Pancreas (tissue), 10 donors: ENCODE data around the gene OR51G2. TPM values are rescaled to one million over a fixed set of nuclear protein-coding genes. Genes with fewer than 3 reads are reported as not detected.

Source experiments
- ATAC-seq, 4 donors: fragments of 200-7000 bp; cut with Tn5 transposase; one replicate each; pipeline versions ENCODE4 v1.8.0 to v1.9.1; 2020; ENCODE audit warnings: mild to moderate bottlenecking in 4 of 4, moderate library complexity in 4 of 4
- DNase-seq, 6 donors: peaks; one replicate each; pipeline ENCODE4 v3.0.0-alpha.2; 2020
- FAIRE-seq: peaks from 2 replicates; lab custom pipeline; 2012; peaks lifted over from hg19 to GRCh38; lab: Jason Lieb, UNC
- H3K27ac ChIP-seq, 4 donors: fragments of 200-600 bp; sonication (generic); 1 replicate in 3 of 4; 2 replicates in 1 of 4; pipeline versions ENCODE4 v1.5.0 to v1.8.0; 2020
- H3K27me3 ChIP-seq, 4 donors: fragments of 200-600 bp; one replicate each; pipeline ENCODE4 v1.8.0; 2021
- H3K36me3 ChIP-seq, 3 donors: fragments of 200-600 bp; sonication (generic) in 1 of 3; one replicate each; pipeline versions ENCODE4 v1.5.0 to v1.8.0; 2020 to 2021
- H3K4me1 ChIP-seq, 3 donors: fragments of 200-600 bp; one replicate each; pipeline ENCODE4 v1.8.0; 2021
- H3K4me3 ChIP-seq, 4 donors: fragments of 200-600 bp; sonication (generic) in 2 of 4; one replicate each; pipeline versions ENCODE4 v1.5.0 to v1.8.0; 2020 to 2021
- H3K9me3 ChIP-seq, 4 donors: fragments of 200-600 bp; one replicate each; pipeline ENCODE4 v1.8.0; 2021
- WGBS, 2 donors: extraction: QIAGEN DNeasy Blood & Tissue Kit; methylation state at CpG; one replicate each; pipeline ENCODE4 v1.1.7; 2013; 5-methylcytosine and 5-hydroxymethylcytosine counted together
- intact Hi-C, 3 donors: fragments of 100-400 bp; cut with DNase I; formaldehyde crosslinking; loops; one replicate each; pipeline versions ENCODE4 v1.11.1 to v1.14.2; 2022
- polyA plus RNA-seq, 2 donors: library from polyadenylated mRNA; stranded (reverse); fragments of 200-250 nt; gene quantifications; one replicate each; pipeline ENCODE4 v1.2.3, GENCODE V29; 2013
- total RNA-seq, 6 donors: library from RNA; stranded (reverse); fragmentation: NEBNext Ultra II Directional in 4 of 6; extraction: Animal tissue kit (Norgen Biotek cat#: 25700) in 4 of 6; gene quantifications; one replicate each; pipeline versions ENCODE4 v1.2.1 to v1.2.4, GENCODE V29; 2021 to 2023
- TF ChIP-seq, protein P1 (sequence below), 4 donors: fragments of 200-600 bp; sonication (generic) in 3 of 4; IDR thresholded peaks; one replicate each; pipeline versions ENCODE4 v1.5.0 to v1.8.0; 2021; ENCODE audit warnings: antibody characterized with exemption in 4 of 4
- donor health status: healthy with polysubstance abuse.
- donor health status: DM: no; HTN: no; CAD: no; lungs with moderate emphysema.
- donor health status: DM: no; HTN: no; CAD: no.
- donor health status: control.
- donor health status: control.
- donor health status: Bipolar disorder and iron deficiency.
- donor health status: DM: yes; HTN: yes; CAD: no.
- donor health status: DM: no; HTN: no; CAD: no.
- donor health status: DM: no; HTN: no; CAD: no.
- donor health status: DM: yes; HTN: yes; CAD: no.

The OR51G2 gene
- total and polyA plus RNA-seq, 8 donors, result not detected

DNA sequence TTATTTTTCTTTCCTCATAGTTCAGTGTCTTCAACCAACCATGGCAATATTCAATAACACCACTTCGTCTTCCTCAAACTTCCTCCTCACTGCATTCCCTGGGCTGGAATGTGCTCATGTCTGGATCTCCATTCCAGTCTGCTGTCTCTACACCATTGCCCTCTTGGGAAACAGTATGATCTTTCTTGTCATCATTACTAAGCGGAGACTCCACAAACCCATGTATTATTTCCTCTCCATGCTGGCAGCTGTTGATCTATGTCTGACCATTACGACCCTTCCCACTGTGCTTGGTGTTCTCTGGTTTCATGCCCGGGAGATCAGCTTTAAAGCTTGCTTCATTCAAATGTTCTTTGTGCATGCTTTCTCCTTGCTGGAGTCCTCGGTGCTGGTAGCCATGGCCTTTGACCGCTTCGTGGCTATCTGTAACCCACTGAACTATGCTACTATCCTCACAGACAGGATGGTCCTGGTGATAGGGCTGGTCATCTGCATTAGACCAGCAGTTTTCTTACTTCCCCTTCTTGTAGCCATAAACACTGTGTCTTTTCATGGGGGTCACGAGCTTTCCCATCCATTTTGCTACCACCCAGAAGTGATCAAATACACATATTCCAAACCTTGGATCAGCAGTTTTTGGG lies 37.2 kb downstream of the OR51G2 start, which contains the start of gene OR51T1:
Gene OR51T1 (plus strand): TSS at position 41 of the 641 bp plus-strand sequence. CDS start 0 bp downstream, at position 41.
- H3K27ac ChIP-seq, result no peak within 1 kb of the TSS
- H3K4me3 ChIP-seq, result no peak within 1 kb of the TSS
- ATAC-seq (no peak), FAIRE-seq (no peak), DNase-seq (no peak)
- TF ChIP-seq, protein P1, sequence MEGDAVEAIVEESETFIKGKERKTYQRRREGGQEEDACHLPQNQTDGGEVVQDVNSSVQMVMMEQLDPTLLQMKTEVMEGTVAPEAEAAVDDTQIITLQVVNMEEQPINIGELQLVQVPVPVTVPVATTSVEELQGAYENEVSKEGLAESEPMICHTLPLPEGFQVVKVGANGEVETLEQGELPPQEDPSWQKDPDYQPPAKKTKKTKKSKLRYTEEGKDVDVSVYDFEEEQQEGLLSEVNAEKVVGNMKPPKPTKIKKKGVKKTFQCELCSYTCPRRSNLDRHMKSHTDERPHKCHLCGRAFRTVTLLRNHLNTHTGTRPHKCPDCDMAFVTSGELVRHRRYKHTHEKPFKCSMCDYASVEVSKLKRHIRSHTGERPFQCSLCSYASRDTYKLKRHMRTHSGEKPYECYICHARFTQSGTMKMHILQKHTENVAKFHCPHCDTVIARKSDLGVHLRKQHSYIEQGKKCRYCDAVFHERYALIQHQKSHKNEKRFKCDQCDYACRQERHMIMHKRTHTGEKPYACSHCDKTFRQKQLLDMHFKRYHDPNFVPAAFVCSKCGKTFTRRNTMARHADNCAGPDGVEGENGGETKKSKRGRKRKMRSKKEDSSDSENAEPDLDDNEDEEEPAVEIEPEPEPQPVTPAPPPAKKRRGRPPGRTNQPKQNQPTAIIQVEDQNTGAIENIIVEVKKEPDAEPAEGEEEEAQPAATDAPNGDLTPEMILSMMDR (IDR thresholded peaks at IDR 0.05), result no peak
- WGBS, 2 donors, result 72 to 84% methylated on average over 8 of the region's 8 CpGs
- no peaks in the 10 kb centered on the region for H3K27me3 ChIP-seq
- intact Hi-C loops, result no loop called here
- H3K36me3 ChIP-seq, result no peaks in the 10 kb centered on the region
- no peaks in the 10 kb centered on the region for H3K4me1 ChIP-seq
- H3K9me3 ChIP-seq, result no peaks in the 10 kb centered on the region

GRCh38 chr11:4881188-4881587 lies 38.0 kb downstream of the OR51G2 start:
- no peak for ATAC-seq
- TF ChIP-seq, protein P1 (IDR thresholded peaks at IDR 0.05), result no peak

DNA sequence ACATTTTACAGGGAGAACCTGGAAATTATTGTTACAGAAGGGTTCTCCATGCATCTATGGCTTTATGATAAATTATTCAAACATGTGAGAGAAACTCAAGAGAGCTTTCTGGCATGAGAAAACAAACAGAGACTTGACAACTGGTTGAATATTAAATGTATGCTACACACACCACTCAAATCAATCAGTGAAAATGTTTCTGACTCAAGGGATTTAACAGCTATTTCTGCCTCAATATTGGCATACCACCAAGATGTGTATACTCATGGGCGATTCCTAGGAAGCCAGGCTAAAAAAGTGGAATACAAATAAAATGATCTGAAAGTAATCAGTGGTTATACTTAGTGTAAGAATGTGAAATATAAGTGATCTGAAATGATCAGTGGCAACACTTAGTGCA lies 53.3 kb downstream of the OR51G2 start:
- DNase-seq (no peak), FAIRE-seq (no peak), ATAC-seq (no peak)
- no peaks in the 10 kb centered on the region for H3K36me3 ChIP-seq
- H3K27ac ChIP-seq, result no peak overlapping the region
- TF ChIP-seq, protein P1 (IDR thresholded peaks at IDR 0.05), result no peak
- WGBS, 2 donors, result 9 to 11% methylated on average over 1 of the region's 1 CpG
- no peaks in the 10 kb centered on the region for H3K9me3 ChIP-seq
- no peak overlapping the region for H3K4me3 ChIP-seq
- H3K4me1 ChIP-seq, result no peaks in the 10 kb centered on the region
- intact Hi-C loops, result no loop called here
- H3K27me3 ChIP-seq, result no peaks in the 10 kb centered on the region

More at GRCh38 chr11:4881188-4881587, 38.0 kb downstream of the OR51G2 start:
- FAIRE-seq (no peak), DNase-seq (no peak)
- Histone ChIP-seq H3K4me1 (no peaks in the 10 kb centered on the region), H3K4me3 (no peak overlapping the region), H3K9me3 (no peaks in the 10 kb centered on the region), H3K27me3 (no peaks in the 10 kb centered on the region), H3K36me3 (no peaks in the 10 kb centered on the region), H3K27ac (no peak overlapping the region)
- intact Hi-C loops, result no loop called here
- WGBS, 2 donors, result 72 to 77% methylated on average over 4 of the region's 4 CpGs

DNA sequence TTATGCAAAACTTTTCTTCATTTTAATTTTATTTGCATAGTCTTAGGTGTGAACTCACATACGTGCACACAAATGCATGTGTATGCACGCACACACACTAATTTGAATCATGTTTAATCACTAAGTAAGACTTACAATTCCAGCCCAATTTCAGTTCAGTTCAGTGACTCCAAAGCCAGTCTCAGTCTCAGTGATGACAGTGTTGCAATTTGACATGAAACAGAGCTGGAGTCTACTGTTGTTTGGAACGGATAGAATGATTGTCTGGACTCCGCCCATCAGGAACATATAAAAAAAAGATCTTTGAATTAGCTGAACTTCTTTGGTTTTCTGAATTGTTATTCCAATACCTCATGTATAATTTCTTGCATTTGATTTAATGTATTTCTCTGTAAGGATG lies 55.3 kb downstream of the OR51G2 start:
- DNase-seq, result no peak
- Histone ChIP-seq H3K27ac (no peak overlapping the region), H3K9me3 (no peaks in the 10 kb centered on the region), H3K4me1 (no peaks in the 10 kb centered on the region), H3K4me3 (no peak overlapping the region), H3K27me3 (no peaks in the 10 kb centered on the region), H3K36me3 (no peaks in the 10 kb centered on the region)
- FAIRE-seq, result no peak
- intact Hi-C loops, result no loop called here
- TF ChIP-seq, protein P1 (IDR thresholded peaks at IDR 0.05), result no peak
- WGBS, 2 donors, result 84 to 86% methylated on average over 4 of the region's 4 CpGs
- no peak for ATAC-seq

Other genes starting within 250 kb of the OR51G2 start
- under 1 TPM in 1 of 6 donors, not detected in 5; 0.16 TPM for gene OR51E2, start 221.5 kb downstream of the OR51G2 start, total RNA-seq
- under 1 TPM in 1 of 2 donors, not detected in 1; 0.09 TPM for gene OR51E2, start 221.5 kb downstream of the OR51G2 start, polyA plus RNA-seq
- not detected for gene MMP26, start 214.6 kb downstream of the OR51G2 start, total RNA-seq
- gene MMP26, start 214.6 kb downstream of the OR51G2 start, polyA plus RNA-seq, result under 1 TPM in 1 of 2 donors, not detected in 1; 0.16 TPM
- not detected for gene OR51F1, start 149.4 kb downstream of the OR51G2 start, total RNA-seq
- gene OR51F1, start 149.4 kb downstream of the OR51G2 start, polyA plus RNA-seq, result not detected
- gene OR52R1, start 115.0 kb downstream of the OR51G2 start, total RNA-seq, result not detected
- gene OR52R1, start 115.0 kb downstream of the OR51G2 start, polyA plus RNA-seq, result not detected
- not detected for gene OR51F2, start 98.0 kb downstream of the OR51G2 start, total RNA-seq
- gene OR51F2, start 98.0 kb downstream of the OR51G2 start, polyA plus RNA-seq, result not detected
- gene OR51S1, start 70.1 kb downstream of the OR51G2 start, total RNA-seq, result not detected
- gene OR51S1, start 70.1 kb downstream of the OR51G2 start, polyA plus RNA-seq, result not detected
- not detected for gene OR51T1, start 37.5 kb downstream of the OR51G2 start, total RNA-seq
- gene OR51T1, start 37.5 kb downstream of the OR51G2 start, polyA plus RNA-seq, result not detected
- gene OR51A7, start 15.6 kb downstream of the OR51G2 start, total RNA-seq, result not detected
- gene OR51A7, start 15.6 kb downstream of the OR51G2 start, polyA plus RNA-seq, result not detected
- not detected for gene OR51G1, start 5.0 kb upstream of the OR51G2 start, total RNA-seq
- not detected for gene OR51G1, start 5.0 kb upstream of the OR51G2 start, polyA plus RNA-seq
- gene OR51A4, start 28.3 kb upstream of the OR51G2 start, total RNA-seq, result not detected
- not detected for gene OR51A4, start 28.3 kb upstream of the OR51G2 start, polyA plus RNA-seq
- gene OR51A2, start 36.4 kb upstream of the OR51G2 start, total RNA-seq, result not detected
- not detected for gene OR51A2, start 36.4 kb upstream of the OR51G2 start, polyA plus RNA-seq
- gene OR51L1, start 75.5 kb upstream of the OR51G2 start, total RNA-seq, result not detected
- not detected for gene OR51L1, start 75.5 kb upstream of the OR51G2 start, polyA plus RNA-seq
- gene OR52J3, start 127.2 kb upstream of the OR51G2 start, total RNA-seq, result not detected
- gene OR52J3, start 127.2 kb upstream of the OR51G2 start, polyA plus RNA-seq, result not detected
- not detected for gene OR52E2, start 140.3 kb upstream of the OR51G2 start, total RNA-seq
- gene OR52E2, start 140.3 kb upstream of the OR51G2 start, polyA plus RNA-seq, result not detected
- gene OR52E1, start 150.2 kb upstream of the OR51G2 start, total RNA-seq, result not detected
- gene OR52E1, start 150.2 kb upstream of the OR51G2 start, polyA plus RNA-seq, result not detected
- gene OR52A5, start 219.0 kb upstream of the OR51G2 start, total RNA-seq, result not detected
- gene OR52A5, start 219.0 kb upstream of the OR51G2 start, polyA plus RNA-seq, result not detected
- not detected for gene OR52A1, start 235.4 kb upstream of the OR51G2 start, total RNA-seq
- gene OR52A1, start 235.4 kb upstream of the OR51G2 start, polyA plus RNA-seq, result not detected